Stimulated activated CD4-positive, alpha-beta T cell treated with anti-CD3 and anti-CD28 coated beads, Interleukin-2, amount 100 ng/mL, for 24 hours (primary cell): Measurements from ENCODE around the gene AURKAIP1.
"Not testable (repeated sequence)": the region's sequence is repeated elsewhere in the genome, so short reads cannot be mapped to it uniquely, and the experiment has no call there.

Source experiments
- DNase-seq, 2 donors: peaks; one replicate each; pipeline ENCODE4 v3.0.0-alpha.2; 2020

Gene AURKAIP1

GRCh38 chr1:1385339-1385738 lies 10.3 kb upstream of the AURKAIP1 start:
- not testable (repeated sequence) for DNase-seq

GRCh38 chr1:1381294-1381693 lies 6.3 kb upstream of the AURKAIP1 start:
- DNase-seq, result no peak

- no peak for DNase-seq
Measured at GRCh38 chr1:1380860-1381259, 5.9 kb upstream of the AURKAIP1 start.

- no peak for DNase-seq
Measured at GRCh38 chr1:1377540-1378205, 2.7 kb upstream of the AURKAIP1 start.

GRCh38 chr1:1376551-1377226 lies 1.7 kb upstream of the AURKAIP1 start:
- no peak for DNase-seq

- DNase-seq, result no peak
Measured at GRCh38 chr1:1374589-1374928, 448 bp downstream of the AURKAIP1 start.

GRCh38 chr1:1373815-1374588 lies 1.0 kb downstream of the AURKAIP1 start:
- DNase-seq, result no peak

GRCh38 chr1:1373051-1373814 lies 1.8 kb downstream of the AURKAIP1 start:
- no peak for DNase-seq

GRCh38 chr1:1371746-1372711 lies 3.0 kb downstream of the AURKAIP1 start:
- peak; percentile 85 to 86 for DNase-seq

- DNase-seq, result no peak
Measured at GRCh38 chr1:1371364-1371745, 3.7 kb downstream of the AURKAIP1 start.

GRCh38 chr1:1370771-1371300 lies 4.2 kb downstream of the AURKAIP1 start:
- DNase-seq, result no peak

GRCh38 chr1:1370094-1370493 lies 4.9 kb downstream of the AURKAIP1 start:
- DNase-seq, result not testable (repeated sequence)

- DNase-seq, result no peak
Measured at GRCh38 chr1:1367315-1367714, 7.7 kb downstream of the AURKAIP1 start.

- DNase-seq, result no peak
Measured at GRCh38 chr1:1366699-1367066, 8.3 kb downstream of the AURKAIP1 start.

GRCh38 chr1:1365875-1366698 lies 8.9 kb downstream of the AURKAIP1 start:
- no peak for DNase-seq

GRCh38 chr1:1364266-1364665 lies 10.7 kb downstream of the AURKAIP1 start:
- DNase-seq, result no peak

GRCh38 chr1:1361982-1362423 lies 13.0 kb downstream of the AURKAIP1 start:
- no peak for DNase-seq

- DNase-seq, result no peak
Measured at GRCh38 chr1:1361233-1361981, 13.6 kb downstream of the AURKAIP1 start.

- no peak for DNase-seq
Measured at GRCh38 chr1:1360506-1361169, 14.4 kb downstream of the AURKAIP1 start.
